Measurements from ENCODE around the gene APOO. TPM values are rescaled to one million over a fixed set of nuclear protein-coding genes. Genes with fewer than 3 reads are reported as not detected.

Gene APOO
- total RNA-seq, 1 donor from 2014 or later, result 34.6 TPM

DNA sequence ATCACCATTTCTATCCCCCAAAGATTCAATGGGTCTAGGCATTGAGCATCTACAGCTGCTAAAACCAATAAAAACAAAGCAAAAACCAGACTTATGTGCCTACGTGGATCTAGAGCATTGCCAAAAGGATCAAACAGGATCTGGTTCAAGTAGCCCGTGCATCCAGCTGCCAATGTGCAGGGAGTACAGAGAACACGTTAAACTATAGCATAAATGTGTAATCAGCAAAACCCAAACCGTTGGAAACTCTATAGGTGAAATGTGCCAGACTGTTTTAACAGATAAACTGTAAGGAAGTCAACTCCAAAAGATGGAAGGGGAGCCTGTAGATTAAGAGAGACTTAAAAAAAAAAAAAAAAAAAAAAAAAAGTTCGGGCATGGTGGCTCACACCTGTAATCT is 58.5 kb downstream of the APOO start:
- Mint-ChIP-seq H3K4me3 (ENCODE audit: unreplicated experiment) (no peak overlapping the region), H3K9me3 (ENCODE audit: unreplicated experiment) (no peaks in the 10 kb centered on the region), H3K27me3 (ENCODE audit: low read depth, unreplicated experiment) (no peaks in the 10 kb centered on the region), H3K4me1 (ENCODE audit: low read depth, unreplicated experiment) (peaks cover 10% of the 10 kb centered on the region), H3K27ac (ENCODE audit: unreplicated experiment) (no peak overlapping the region), H3K36me3 (ENCODE audit: low read depth, unreplicated experiment) (no peaks in the 10 kb centered on the region)
- no peaks in the 10 kb centered on the region for H3K4me1 ChIP-seq (ENCODE audit: insufficient read depth, low read length)
- H3K4me2 ChIP-seq (ENCODE audit: low read length), result no peak overlapping the region
- no peak overlapping the region for H3K27ac ChIP-seq (ENCODE audit: low read depth, low read length)
- H2AFZ ChIP-seq (ENCODE audit: low read depth, low read length), result no peak overlapping the region
- H3K27me3 ChIP-seq (ENCODE audit: insufficient read depth, low read length), result no peaks in the 10 kb centered on the region
- H3K79me2 ChIP-seq (ENCODE audit: insufficient read depth, low read length), result no peaks in the 10 kb centered on the region
- DNase-seq (ENCODE audit: low read depth) (no peak), FAIRE-seq (no peak)
- no peaks in the 10 kb centered on the region for H4K20me1 ChIP-seq (ENCODE audit: insufficient read depth, low read length)
- H3K9ac ChIP-seq (ENCODE audit: low read length), result no peak overlapping the region
- no peaks in the 10 kb centered on the region for H3K36me3 ChIP-seq (ENCODE audit: insufficient read depth, low read length)
- H3K9me3 ChIP-seq (ENCODE audit: insufficient read depth, low read depth, low read length), result no peaks in the 10 kb centered on the region
- no peak overlapping the region for H3K4me3 ChIP-seq (ENCODE audit: insufficient read depth, low read depth, low read length)
- TF ChIP-seq, protein P1, sequence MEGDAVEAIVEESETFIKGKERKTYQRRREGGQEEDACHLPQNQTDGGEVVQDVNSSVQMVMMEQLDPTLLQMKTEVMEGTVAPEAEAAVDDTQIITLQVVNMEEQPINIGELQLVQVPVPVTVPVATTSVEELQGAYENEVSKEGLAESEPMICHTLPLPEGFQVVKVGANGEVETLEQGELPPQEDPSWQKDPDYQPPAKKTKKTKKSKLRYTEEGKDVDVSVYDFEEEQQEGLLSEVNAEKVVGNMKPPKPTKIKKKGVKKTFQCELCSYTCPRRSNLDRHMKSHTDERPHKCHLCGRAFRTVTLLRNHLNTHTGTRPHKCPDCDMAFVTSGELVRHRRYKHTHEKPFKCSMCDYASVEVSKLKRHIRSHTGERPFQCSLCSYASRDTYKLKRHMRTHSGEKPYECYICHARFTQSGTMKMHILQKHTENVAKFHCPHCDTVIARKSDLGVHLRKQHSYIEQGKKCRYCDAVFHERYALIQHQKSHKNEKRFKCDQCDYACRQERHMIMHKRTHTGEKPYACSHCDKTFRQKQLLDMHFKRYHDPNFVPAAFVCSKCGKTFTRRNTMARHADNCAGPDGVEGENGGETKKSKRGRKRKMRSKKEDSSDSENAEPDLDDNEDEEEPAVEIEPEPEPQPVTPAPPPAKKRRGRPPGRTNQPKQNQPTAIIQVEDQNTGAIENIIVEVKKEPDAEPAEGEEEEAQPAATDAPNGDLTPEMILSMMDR (IDR thresholded peaks at IDR 0.05; ENCODE audit: insufficient read depth, low read depth, low read length), result no peak
- no peak for TF ChIP-seq EZH2 (IDR thresholded peaks at IDR 0.05; ENCODE audit: insufficient read depth, low read length)

DNA sequence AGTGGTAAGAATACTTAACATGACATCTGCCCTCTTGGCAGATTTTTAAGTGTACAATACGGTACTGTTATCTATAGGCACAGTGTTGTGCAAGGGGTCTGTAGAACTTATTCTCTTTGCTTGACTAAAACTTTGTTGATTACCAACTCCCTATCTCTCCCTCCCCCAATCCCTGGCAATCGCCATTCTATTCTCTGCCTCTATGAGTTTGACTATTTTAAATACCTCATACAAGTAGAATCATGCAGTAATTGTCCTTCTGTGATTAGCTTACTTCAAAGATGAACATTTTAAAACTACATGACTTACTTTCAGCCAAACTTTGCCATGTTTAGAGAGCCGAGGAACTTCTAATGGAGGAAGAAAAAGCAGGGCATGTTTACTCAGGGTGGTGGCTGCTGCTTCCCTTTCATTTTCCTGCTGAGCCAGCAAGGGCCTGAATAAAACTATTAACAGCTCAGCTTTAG is 62.4 kb downstream of the APOO start:
- TF ChIP-seq, protein P1 (IDR thresholded peaks at IDR 0.05; ENCODE audit: insufficient read depth, low read depth, low read length), result no peak
- no peak for TF ChIP-seq EZH2 (IDR thresholded peaks at IDR 0.05; ENCODE audit: insufficient read depth, low read length)
- no peaks in the 10 kb centered on the region for H3K4me1 ChIP-seq (ENCODE audit: insufficient read depth, low read length)
- no peaks in the 10 kb centered on the region for H4K20me1 ChIP-seq (ENCODE audit: insufficient read depth, low read length)
- no peaks in the 10 kb centered on the region for H3K27me3 ChIP-seq (ENCODE audit: insufficient read depth, low read length)
- no peak overlapping the region for H3K9ac ChIP-seq (ENCODE audit: low read length)
- no peak for FAIRE-seq
- H3K4me2 ChIP-seq (ENCODE audit: low read length), result no peak overlapping the region
- H3K27ac Mint-ChIP-seq (ENCODE audit: unreplicated experiment), result no peak overlapping the region
- peaks cover 11% of the 10 kb centered on the region for H3K4me1 Mint-ChIP-seq (ENCODE audit: low read depth, unreplicated experiment)
- H3K9me3 ChIP-seq (ENCODE audit: insufficient read depth, low read depth, low read length), result no peaks in the 10 kb centered on the region
- no peak for DNase-seq (ENCODE audit: low read depth)
- no peak overlapping the region for H3K4me3 Mint-ChIP-seq (ENCODE audit: unreplicated experiment)
- H3K36me3 Mint-ChIP-seq (ENCODE audit: low read depth, unreplicated experiment), result no peaks in the 10 kb centered on the region
- no peaks in the 10 kb centered on the region for H3K36me3 ChIP-seq (ENCODE audit: insufficient read depth, low read length)
- H2AFZ ChIP-seq (ENCODE audit: low read depth, low read length), result no peak overlapping the region
- peaks cover 2% of the 10 kb centered on the region for H3K9me3 Mint-ChIP-seq (ENCODE audit: unreplicated experiment)
- no peaks in the 10 kb centered on the region for H3K27me3 Mint-ChIP-seq (ENCODE audit: low read depth, unreplicated experiment)
- no peak overlapping the region for H3K27ac ChIP-seq (ENCODE audit: low read depth, low read length)
- no peak overlapping the region for H3K4me3 ChIP-seq (ENCODE audit: insufficient read depth, low read depth, low read length)
- no peaks in the 10 kb centered on the region for H3K79me2 ChIP-seq (ENCODE audit: insufficient read depth, low read length)

DNA sequence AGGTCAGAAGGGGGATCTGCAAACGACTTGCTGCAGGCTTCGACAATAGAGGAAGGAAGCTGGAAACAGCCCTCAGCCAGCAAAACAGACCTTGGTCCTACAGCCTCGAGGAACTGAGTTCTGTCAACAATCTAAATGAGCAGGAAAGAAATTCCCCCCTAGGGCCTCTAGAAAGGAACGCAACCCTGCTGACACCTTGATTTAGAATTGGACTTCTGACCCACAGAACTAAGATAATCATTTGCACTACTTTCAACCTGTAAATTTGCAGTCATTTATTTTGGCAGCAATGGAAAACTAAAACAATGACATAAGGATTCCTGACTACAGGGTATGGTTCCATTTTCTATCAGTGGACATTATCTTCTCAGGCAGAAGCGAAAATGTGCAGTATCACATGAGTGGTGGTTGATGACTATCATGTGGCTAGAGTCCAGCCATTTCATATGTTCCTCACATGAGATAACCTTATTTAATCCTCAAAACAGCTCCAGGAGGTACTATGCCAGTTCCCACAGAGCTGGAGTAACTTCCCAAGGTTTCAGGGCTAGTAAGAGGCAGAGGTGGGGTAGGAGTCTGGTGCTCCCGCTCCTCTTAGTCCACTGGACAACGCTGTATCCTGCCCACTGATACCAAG is 63.1 kb downstream of the APOO start:
- peak; percentile 21 for DNase-seq (ENCODE audit: low read depth)
- Mint-ChIP-seq H3K9me3 (ENCODE audit: unreplicated experiment) (peaks cover 2% of the 10 kb centered on the region), H3K36me3 (ENCODE audit: low read depth, unreplicated experiment) (no peaks in the 10 kb centered on the region), H3K4me1 (ENCODE audit: low read depth, unreplicated experiment) (peaks cover 11% of the 10 kb centered on the region), H3K4me3 (ENCODE audit: unreplicated experiment) (no peak overlapping the region), H3K27me3 (ENCODE audit: low read depth, unreplicated experiment) (no peaks in the 10 kb centered on the region), H3K27ac (ENCODE audit: unreplicated experiment) (peak overlapping the region; percentile 26)
- Histone ChIP-seq H3K4me2 (ENCODE audit: low read length) (no peak overlapping the region), H3K9me3 (ENCODE audit: insufficient read depth, low read depth, low read length) (no peaks in the 10 kb centered on the region), H3K4me3 (ENCODE audit: insufficient read depth, low read depth, low read length) (no peak overlapping the region), H3K79me2 (ENCODE audit: insufficient read depth, low read length) (no peaks in the 10 kb centered on the region), H3K4me1 (ENCODE audit: insufficient read depth, low read length) (no peaks in the 10 kb centered on the region), H3K27me3 (ENCODE audit: insufficient read depth, low read length) (no peaks in the 10 kb centered on the region), H3K9ac (ENCODE audit: low read length) (no peak overlapping the region), H4K20me1 (ENCODE audit: insufficient read depth, low read length) (no peaks in the 10 kb centered on the region), H3K27ac (ENCODE audit: low read depth, low read length) (no peak overlapping the region), H2AFZ (ENCODE audit: low read depth, low read length) (no peak overlapping the region), H3K36me3 (ENCODE audit: insufficient read depth, low read length) (no peaks in the 10 kb centered on the region)
- no peak for FAIRE-seq
- TF ChIP-seq EZH2 (IDR thresholded peaks at IDR 0.05; ENCODE audit: insufficient read depth, low read length), result no peak
- TF ChIP-seq, protein P1 (IDR thresholded peaks at IDR 0.05; ENCODE audit: insufficient read depth, low read depth, low read length), result no peak
